NCI-H2171 (cell line): Measurements from ENCODE around the gene ABCB10.
"Not testable (repeated sequence)": the region's sequence is repeated elsewhere in the genome, so short reads cannot be mapped to it uniquely, and the experiment has no call there.

Experiments
- DNase-seq: peaks from one replicate; lab custom pipeline; 2025; lab: John Stamatoyannopoulos, UW

ABCB10 gene

GRCh38 chr1:229572286-229572685, 13.8 kb upstream of the ABCB10 start:
- DNase-seq, result peak; percentile 58

GRCh38 chr1:229570891-229571516, 12.5 kb upstream of the ABCB10 start:
- no peak for DNase-seq

GRCh38 chr1:229570305-229570704, 11.8 kb upstream of the ABCB10 start:
- DNase-seq, result no peak

GRCh38 chr1:229567109-229567868, 8.8 kb upstream of the ABCB10 start:
- no peak for DNase-seq

- no peak for DNase-seq
Observed at GRCh38 chr1:229563701-229564100, 5.2 kb upstream of the ABCB10 start.

GRCh38 chr1:229563241-229563640, 4.7 kb upstream of the ABCB10 start:
- DNase-seq, result no peak

- no peak for DNase-seq
Observed at GRCh38 chr1:229562686-229563085, 4.2 kb upstream of the ABCB10 start.

- DNase-seq, result no peak
Observed at GRCh38 chr1:229561141-229561540, 2.6 kb upstream of the ABCB10 start.

- DNase-seq, result not testable (repeated sequence)
Observed at GRCh38 chr1:229560124-229560523, 1.6 kb upstream of the ABCB10 start.

DNA sequence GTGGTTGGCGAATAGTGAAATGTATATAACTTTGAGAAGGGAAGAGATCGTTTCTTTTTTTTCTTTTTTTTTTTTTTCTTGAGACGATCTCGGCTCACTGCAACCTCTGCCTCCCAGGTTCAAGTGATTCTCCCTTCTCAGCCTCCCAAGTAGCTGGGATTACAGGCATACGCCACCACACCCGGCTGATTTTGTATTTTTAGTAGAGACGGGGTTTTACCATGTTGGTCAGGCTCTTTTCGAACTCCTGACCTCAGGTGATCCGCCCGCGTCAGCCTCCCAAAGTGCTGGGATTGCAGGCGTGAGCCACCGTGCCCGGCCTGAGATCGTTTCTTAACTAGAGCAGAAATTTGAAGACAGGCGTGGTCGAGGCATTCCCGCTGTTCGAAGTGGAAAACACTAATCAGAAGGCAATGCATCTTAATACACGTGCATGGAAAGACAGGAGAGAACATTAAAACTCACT, 862 bp upstream of the ABCB10 start:
- not testable (repeated sequence) for DNase-seq

DNA sequence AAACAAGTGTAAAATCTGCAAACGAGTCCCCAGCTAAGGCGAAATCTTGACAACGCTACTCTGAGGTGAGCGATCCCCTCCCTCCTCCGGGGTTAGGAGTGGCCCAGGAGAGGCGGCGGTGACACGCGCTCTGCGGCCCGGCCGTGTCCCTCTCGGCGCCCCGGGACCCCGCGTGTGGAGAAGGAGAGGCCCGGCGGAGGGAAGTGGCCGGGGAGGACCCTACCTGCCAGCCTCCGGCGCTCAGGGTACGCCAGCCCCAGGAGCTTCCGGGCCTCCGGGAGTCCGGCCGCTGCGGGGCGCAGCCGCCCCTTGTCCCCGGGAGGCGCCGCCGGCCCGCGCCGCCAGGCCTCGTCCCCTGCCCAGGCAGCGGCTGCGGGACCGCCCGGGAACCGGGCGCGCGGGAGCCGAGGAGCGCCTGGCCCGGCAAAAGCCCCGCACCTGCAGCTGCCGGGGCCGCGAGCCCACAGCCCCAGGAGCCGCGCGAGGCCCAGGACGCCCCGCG, 543 bp downstream of the ABCB10 start:
- DNase-seq, result peak; percentile 37

- no peak for DNase-seq
Observed at GRCh38 chr1:229557200-229557850, 1.2 kb downstream of the ABCB10 start.

DNA sequence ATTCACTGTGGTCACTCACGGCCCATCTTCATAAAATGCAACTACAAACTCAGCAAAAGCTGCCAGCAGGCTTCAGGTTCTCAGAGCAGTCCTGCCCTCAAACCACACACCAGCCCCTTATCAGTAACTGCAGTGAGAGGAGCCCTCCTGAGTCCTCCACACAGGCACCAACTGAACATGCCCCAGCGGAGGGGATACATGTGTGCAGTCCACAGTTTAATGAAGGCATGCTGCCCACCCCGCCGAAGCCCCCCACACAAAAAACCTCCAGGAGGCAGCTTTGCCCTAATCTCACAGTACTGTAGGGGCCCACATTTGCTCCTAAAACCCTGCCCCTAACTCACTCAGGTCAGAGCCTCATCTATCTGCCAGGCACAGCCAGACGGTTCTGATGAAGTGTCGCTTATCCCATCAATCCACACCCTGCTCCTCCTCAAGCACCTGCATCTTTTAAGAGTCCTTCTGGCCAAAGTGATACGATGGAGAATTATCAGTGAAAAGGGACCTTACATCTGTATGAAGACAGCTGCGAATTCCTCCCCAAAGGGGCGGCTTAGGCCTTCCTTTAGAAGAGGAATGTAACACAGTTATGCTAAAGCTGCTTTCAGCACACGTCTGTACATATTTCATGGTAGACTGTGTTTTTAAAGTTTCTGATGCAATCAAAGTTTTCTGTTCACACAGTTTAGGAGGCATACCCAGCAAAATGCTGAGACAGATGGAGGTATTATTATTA, 3.5 kb downstream of the ABCB10 start:
- DNase-seq, result no peak

DNA sequence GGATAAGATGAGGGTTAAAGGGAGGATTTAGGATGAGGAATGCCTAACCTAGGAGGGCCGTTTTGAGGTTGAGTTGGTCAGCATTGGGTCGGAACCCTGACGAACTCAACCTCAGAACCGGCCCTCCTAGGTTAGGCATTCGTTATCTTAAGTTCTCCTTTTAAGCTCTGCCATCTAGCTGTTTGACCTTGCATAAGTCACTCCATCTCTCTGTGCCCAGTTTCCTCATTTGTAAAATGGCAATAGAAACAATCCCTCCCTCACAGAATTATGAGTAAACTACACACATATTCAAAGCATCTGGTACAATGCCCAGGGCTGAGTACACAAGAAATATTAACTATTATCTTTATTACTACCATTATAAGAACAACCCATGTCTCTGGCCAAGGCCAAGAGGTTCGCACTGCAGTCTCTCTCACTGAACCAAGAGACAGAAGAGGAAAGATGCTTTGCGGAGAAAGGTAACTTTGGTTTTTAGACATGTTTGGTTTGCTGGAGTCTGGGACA, 4.8 kb downstream of the ABCB10 start:
- no peak for DNase-seq

DNA sequence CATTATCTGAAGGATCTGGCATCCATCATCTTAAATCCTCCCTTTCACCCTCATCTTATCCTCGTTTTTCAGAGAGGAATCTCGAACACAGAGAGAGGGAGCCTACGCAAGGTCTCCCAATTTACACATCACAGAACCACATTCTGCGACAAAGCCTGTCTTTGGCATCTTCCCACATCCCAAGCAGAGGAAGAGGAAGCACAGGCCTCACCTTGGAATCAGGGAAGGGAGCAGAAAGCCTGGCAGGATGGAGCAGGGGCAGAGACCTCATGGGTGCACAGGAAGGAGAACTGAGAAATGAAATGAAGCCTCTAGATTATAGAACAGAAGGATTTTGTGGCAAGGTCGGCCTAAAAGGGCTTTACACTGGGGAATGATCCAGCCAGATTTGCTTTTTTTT, 5.8 kb downstream of the ABCB10 start:
- no peak for DNase-seq

DNA sequence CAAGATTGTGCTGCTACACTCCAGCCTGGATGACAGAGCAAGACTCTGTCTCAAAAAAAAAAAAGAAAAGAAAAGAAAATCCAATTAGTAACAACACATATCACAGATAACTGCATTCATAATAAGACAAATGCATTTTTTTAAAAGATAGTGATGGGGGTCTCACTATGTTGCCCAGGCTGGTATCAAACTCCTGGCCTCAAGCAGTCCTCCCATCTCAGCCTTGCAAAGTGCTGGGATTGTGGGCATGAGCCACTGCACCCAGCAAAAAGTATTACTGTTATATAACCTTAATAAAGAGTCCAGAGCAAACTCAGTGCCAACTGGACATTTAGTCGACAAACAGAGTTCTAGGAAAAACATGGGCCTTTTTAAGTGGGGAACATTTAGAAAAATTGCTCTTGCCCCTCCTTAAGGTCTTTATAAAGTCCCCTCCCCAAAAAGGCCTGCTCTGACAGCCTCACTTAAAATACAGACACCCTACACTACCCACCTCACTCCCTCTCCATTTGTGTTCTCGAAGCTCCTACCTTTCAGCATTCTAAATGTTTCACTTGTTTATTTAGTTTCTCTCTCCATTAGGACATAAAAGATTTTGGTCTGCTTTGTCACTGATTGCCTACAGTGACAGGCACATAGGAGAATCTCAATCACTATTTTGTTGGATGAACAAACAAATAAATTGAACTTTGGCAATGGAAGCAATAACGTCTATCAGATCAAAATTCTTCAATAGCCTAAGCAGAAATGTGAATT, 7.5 kb downstream of the ABCB10 start:
- no peak for DNase-seq

GRCh38 chr1:229547542-229547941, 11.0 kb downstream of the ABCB10 start:
- no peak for DNase-seq

GRCh38 chr1:229544587-229544986, 13.9 kb downstream of the ABCB10 start:
- no peak for DNase-seq

DNA sequence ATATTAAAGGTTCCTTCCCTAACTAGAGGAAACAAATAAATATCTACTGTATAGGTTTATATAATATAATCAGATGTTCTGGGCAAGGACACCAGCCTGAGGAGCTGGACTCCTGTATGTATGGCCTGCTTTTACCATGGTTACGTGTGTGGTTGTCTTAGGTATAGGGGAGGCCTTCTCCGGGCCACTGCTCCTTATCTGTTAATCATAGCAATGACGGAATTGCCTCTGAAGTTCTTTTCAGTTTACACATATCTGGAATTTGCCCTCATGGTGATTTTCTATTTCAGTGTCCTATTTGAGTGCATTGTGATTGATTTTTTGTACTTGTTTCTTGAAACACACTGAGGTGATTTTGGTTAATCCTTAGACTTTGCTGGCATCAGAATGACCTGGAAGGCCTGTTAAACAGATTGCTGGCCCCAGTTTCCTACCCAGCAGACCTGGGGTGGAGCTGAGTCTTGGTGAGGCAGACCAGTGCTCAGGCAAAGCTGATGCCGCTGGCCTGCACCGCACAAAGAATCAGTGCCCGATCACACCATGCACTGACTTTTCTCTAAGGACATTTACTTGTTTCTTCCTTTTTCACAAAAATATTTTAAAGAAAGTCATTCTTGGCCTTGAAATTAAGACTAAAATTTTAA, 18.5 kb downstream of the ABCB10 start:
- no peak for DNase-seq

GRCh38 chr1:229538945-229539344, 19.6 kb downstream of the ABCB10 start:
- no peak for DNase-seq

GRCh38 chr1:229537894-229538293, 20.6 kb downstream of the ABCB10 start:
- DNase-seq, result no peak
